GM23338 (cell line): ENCODE results near the gene HSPA9.

Experiments
- CREB1 ChIP-seq: fragments of 250-450 bp; sonication (Bioruptor Pico); IDR thresholded peaks from 2 replicates; pipeline ENCODE4 v1.5.0; 2020; ENCODE audit warnings: low read depth, mild to moderate bottlenecking, moderate library complexity
- EZH2 ChIP-seq: fragments of 200-600 bp; sonication (generic); IDR thresholded peaks from one replicate; pipeline ENCODE4 v1.8.0; 2017; ENCODE audit warnings: antibody characterized with exemption, mild to moderate bottlenecking, low read depth; ENCODE audit not compliant: unreplicated experiment
- EZH2phosphoT487 ChIP-seq: fragments of 200-600 bp; sonication (generic); IDR thresholded peaks from one replicate; pipeline ENCODE4 v1.8.1; 2018; ENCODE audit warnings: antibody characterized with exemption; ENCODE audit not compliant: unreplicated experiment
- JUNB ChIP-seq: IDR thresholded peaks from one replicate; pipeline ENCODE4 v1.6.1; 2016; ENCODE audit warnings: antibody characterized with exemption; ENCODE audit not compliant: unreplicated experiment
- NANOG ChIP-seq: IDR thresholded peaks from 2 replicates; pipeline ENCODE4 v1.6.1; 2016; ENCODE audit warnings: antibody characterized with exemption, borderline replicate concordance
- POLR2AphosphoS5 ChIP-seq: IDR thresholded peaks from 2 replicates; pipeline ENCODE4 v1.6.1; 2016; ENCODE audit warnings: antibody characterized with exemption, low read depth
- ZNF114 ChIP-seq: fragments of 250-450 bp; sonication (Bioruptor Pico); IDR thresholded peaks from 2 replicates; pipeline ENCODE4 v1.5.0; 2020; ENCODE audit warnings: mild to moderate bottlenecking, moderate library complexity
- ZNF331 ChIP-seq: fragments of 250-450 bp; sonication (Bioruptor Pico); IDR thresholded peaks from 2 replicates; pipeline ENCODE4 v1.5.0; 2020; ENCODE audit warnings: low read depth, mild to moderate bottlenecking, moderate library complexity
- TF ChIP-seq, protein P1 (sequence below), 2 experiments: fragments of 200-600 bp in 1 of 2; sonication (generic) in 1 of 2; conservative IDR thresholded peaks; 2 replicates each; pipeline versions ENCODE4 v1.5.1 to v1.6.1; 2016 to 2017; ENCODE audit warnings: antibody characterized with exemption in 2 of 2, low read depth in 2 of 2, mild to moderate bottlenecking in 2 of 2, moderate library complexity in 1 of 2
- TF ChIP-seq, protein P2 (sequence below): IDR thresholded peaks from one replicate; pipeline ENCODE4 v1.6.1; 2018; ENCODE audit warnings: antibody characterized with exemption; ENCODE audit not compliant: unreplicated experiment
- TF ChIP-seq, protein P3 (sequence below): IDR thresholded peaks from 2 replicates; pipeline ENCODE4 v1.6.1; 2016; ENCODE audit warnings: antibody characterized with exemption

DNA sequence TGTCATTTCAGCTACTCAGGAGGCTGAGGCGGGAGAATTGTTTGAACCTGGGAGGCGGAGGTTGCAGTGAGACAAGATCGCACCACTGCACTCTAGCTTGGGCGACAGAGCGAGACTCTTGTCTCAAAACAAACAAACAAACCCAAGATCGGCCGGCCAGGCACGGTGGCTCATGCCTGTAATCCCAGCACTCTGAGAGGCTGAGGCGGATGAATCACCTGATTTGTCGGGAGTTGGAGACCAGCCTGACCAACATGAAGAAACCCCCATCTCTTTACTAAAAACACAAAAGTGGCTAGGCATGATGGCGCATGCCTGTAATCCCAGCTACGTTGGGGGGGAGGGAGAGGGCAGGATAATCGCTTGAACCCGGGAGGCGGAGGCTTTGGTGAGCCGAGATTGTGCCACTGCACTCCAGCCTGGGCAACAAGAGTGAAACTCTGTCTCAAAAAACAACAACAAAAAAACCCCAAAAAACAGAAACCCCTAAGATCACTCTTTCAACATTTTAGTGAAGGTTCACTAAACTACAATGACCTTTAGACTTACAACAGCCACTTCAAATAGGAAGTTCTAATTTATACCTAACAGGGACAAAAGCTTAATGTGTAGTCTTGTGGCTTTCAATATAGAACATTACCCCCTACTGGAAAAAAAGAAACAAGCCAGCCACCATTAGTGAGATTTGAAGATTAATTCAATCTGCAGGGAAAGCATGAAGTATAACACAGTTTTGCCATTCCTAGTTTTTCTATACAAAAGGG is 7.0 kb downstream of the HSPA9 start:
- TF ChIP-seq, protein P1, sequence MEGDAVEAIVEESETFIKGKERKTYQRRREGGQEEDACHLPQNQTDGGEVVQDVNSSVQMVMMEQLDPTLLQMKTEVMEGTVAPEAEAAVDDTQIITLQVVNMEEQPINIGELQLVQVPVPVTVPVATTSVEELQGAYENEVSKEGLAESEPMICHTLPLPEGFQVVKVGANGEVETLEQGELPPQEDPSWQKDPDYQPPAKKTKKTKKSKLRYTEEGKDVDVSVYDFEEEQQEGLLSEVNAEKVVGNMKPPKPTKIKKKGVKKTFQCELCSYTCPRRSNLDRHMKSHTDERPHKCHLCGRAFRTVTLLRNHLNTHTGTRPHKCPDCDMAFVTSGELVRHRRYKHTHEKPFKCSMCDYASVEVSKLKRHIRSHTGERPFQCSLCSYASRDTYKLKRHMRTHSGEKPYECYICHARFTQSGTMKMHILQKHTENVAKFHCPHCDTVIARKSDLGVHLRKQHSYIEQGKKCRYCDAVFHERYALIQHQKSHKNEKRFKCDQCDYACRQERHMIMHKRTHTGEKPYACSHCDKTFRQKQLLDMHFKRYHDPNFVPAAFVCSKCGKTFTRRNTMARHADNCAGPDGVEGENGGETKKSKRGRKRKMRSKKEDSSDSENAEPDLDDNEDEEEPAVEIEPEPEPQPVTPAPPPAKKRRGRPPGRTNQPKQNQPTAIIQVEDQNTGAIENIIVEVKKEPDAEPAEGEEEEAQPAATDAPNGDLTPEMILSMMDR (conservative IDR thresholded peaks at IDR 0.05; ENCODE audit: low read depth in 2 of 2), result 0 out of 4 replicates have a peak, but pooled peaks of 1 of the 2 experiments have one; percentile 24
- TF ChIP-seq EZH2phosphoT487 (no peak), CREB1 (CRISPR knock-in tag) (no peak), POLR2AphosphoS5 (no peak), EZH2 (no peak), ZNF331 (CRISPR knock-in tag) (no peak), ZNF114 (CRISPR knock-in tag) (no peak), JUNB (no peak), NANOG (no peak)
- TF ChIP-seq, protein P2, sequence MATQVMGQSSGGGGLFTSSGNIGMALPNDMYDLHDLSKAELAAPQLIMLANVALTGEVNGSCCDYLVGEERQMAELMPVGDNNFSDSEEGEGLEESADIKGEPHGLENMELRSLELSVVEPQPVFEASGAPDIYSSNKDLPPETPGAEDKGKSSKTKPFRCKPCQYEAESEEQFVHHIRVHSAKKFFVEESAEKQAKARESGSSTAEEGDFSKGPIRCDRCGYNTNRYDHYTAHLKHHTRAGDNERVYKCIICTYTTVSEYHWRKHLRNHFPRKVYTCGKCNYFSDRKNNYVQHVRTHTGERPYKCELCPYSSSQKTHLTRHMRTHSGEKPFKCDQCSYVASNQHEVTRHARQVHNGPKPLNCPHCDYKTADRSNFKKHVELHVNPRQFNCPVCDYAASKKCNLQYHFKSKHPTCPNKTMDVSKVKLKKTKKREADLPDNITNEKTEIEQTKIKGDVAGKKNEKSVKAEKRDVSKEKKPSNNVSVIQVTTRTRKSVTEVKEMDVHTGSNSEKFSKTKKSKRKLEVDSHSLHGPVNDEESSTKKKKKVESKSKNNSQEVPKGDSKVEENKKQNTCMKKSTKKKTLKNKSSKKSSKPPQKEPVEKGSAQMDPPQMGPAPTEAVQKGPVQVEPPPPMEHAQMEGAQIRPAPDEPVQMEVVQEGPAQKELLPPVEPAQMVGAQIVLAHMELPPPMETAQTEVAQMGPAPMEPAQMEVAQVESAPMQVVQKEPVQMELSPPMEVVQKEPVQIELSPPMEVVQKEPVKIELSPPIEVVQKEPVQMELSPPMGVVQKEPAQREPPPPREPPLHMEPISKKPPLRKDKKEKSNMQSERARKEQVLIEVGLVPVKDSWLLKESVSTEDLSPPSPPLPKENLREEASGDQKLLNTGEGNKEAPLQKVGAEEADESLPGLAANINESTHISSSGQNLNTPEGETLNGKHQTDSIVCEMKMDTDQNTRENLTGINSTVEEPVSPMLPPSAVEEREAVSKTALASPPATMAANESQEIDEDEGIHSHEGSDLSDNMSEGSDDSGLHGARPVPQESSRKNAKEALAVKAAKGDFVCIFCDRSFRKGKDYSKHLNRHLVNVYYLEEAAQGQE, result no peak
- TF ChIP-seq, protein P3, sequence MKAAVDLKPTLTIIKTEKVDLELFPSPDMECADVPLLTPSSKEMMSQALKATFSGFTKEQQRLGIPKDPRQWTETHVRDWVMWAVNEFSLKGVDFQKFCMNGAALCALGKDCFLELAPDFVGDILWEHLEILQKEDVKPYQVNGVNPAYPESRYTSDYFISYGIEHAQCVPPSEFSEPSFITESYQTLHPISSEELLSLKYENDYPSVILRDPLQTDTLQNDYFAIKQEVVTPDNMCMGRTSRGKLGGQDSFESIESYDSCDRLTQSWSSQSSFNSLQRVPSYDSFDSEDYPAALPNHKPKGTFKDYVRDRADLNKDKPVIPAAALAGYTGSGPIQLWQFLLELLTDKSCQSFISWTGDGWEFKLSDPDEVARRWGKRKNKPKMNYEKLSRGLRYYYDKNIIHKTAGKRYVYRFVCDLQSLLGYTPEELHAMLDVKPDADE, result no peak
